PFSK-1 (cell line): ENCODE measurements around the gene UNC119.

ENCODE experiments used
- FOXP2 ChIP-seq: optimal IDR thresholded peaks from 2 replicates; pipeline ENCODE3; 2011; ENCODE audit warnings: borderline replicate concordance, control low read depth, inconsistent platforms; ENCODE audit not compliant: insufficient read depth; ENCODE audit errors: extremely low read length, extremely low read depth
- POLR2AphosphoS5 ChIP-seq: IDR thresholded peaks from 2 replicates; pipeline ENCODE4 v1.6.1; 2012; ENCODE audit warnings: low read depth, mild to moderate bottlenecking, control low read depth, low read length, moderate library complexity
- SIN3A ChIP-seq: IDR thresholded peaks from 2 replicates; pipeline ENCODE4 v1.6.1; 2012; ENCODE audit warnings: mild to moderate bottlenecking, low read length, moderate library complexity, borderline replicate concordance; ENCODE audit not compliant: insufficient read depth
- TAF1 ChIP-seq: IDR thresholded peaks from 2 replicates; pipeline ENCODE4 v1.6.1; 2012; ENCODE audit warnings: low read length, control low read depth, borderline replicate concordance; ENCODE audit not compliant: insufficient read depth
- TF ChIP-seq, protein P1 (sequence below), 2 experiments: IDR thresholded peaks; 2 replicates each; pipeline versions ENCODE4 v1.6.1 to v1.8.0; 2011 to 2012; ENCODE audit warnings: low read depth in 2 of 2, low read length in 2 of 2, control low read depth in 1 of 2, inconsistent platforms in 1 of 2, mild to moderate bottlenecking in 1 of 2, moderate library complexity in 1 of 2; ENCODE audit not compliant: insufficient read depth in 1 of 2

Gene UNC119

DNA sequence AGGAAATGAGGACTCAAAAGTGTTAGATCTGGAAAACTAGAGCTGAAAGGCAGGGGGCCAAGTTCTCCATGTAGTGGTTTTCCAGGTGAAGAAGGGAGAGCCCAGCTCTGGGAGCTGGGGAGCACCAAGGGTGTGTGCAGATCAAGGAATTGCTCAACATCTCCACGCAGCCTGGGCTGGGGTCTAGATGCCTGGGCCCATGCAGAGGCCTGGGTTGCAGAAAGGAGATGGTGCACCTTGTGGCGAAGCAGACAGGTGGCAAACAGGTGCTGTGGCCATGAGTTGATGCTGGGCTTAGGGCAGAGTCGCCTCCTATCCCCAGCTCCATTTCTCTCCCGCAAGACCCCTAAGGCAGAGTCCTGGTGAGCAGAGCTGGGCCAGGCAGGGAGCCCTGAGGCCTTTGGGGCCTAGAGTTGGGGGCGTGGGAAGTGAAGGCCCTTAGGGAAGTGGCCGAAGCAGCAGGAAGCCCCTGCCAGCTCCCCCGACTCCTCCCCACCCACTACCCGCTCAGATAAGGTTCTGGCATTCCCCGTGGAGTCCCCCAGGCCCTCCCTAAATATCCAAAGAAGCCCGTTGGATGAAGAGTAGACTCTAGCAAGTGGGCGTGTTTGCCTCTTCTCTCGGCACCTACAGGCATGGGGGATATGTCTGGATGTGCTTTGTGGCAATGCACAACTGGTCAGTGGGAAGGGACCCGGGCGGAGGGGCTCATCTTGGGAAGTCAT lies 45.5 kb downstream of the UNC119 start:
- no peak for TF ChIP-seq TAF1
- no peak for TF ChIP-seq FOXP2
- TF ChIP-seq, protein P1, sequence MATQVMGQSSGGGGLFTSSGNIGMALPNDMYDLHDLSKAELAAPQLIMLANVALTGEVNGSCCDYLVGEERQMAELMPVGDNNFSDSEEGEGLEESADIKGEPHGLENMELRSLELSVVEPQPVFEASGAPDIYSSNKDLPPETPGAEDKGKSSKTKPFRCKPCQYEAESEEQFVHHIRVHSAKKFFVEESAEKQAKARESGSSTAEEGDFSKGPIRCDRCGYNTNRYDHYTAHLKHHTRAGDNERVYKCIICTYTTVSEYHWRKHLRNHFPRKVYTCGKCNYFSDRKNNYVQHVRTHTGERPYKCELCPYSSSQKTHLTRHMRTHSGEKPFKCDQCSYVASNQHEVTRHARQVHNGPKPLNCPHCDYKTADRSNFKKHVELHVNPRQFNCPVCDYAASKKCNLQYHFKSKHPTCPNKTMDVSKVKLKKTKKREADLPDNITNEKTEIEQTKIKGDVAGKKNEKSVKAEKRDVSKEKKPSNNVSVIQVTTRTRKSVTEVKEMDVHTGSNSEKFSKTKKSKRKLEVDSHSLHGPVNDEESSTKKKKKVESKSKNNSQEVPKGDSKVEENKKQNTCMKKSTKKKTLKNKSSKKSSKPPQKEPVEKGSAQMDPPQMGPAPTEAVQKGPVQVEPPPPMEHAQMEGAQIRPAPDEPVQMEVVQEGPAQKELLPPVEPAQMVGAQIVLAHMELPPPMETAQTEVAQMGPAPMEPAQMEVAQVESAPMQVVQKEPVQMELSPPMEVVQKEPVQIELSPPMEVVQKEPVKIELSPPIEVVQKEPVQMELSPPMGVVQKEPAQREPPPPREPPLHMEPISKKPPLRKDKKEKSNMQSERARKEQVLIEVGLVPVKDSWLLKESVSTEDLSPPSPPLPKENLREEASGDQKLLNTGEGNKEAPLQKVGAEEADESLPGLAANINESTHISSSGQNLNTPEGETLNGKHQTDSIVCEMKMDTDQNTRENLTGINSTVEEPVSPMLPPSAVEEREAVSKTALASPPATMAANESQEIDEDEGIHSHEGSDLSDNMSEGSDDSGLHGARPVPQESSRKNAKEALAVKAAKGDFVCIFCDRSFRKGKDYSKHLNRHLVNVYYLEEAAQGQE (IDR thresholded peaks at IDR 0.05; ENCODE audit: insufficient read depth in 1 of 2, low read depth in 2 of 2, low read length in 2 of 2): no peak
- no peak for TF ChIP-seq SIN3A
- TF ChIP-seq POLR2AphosphoS5: no peak

DNA sequence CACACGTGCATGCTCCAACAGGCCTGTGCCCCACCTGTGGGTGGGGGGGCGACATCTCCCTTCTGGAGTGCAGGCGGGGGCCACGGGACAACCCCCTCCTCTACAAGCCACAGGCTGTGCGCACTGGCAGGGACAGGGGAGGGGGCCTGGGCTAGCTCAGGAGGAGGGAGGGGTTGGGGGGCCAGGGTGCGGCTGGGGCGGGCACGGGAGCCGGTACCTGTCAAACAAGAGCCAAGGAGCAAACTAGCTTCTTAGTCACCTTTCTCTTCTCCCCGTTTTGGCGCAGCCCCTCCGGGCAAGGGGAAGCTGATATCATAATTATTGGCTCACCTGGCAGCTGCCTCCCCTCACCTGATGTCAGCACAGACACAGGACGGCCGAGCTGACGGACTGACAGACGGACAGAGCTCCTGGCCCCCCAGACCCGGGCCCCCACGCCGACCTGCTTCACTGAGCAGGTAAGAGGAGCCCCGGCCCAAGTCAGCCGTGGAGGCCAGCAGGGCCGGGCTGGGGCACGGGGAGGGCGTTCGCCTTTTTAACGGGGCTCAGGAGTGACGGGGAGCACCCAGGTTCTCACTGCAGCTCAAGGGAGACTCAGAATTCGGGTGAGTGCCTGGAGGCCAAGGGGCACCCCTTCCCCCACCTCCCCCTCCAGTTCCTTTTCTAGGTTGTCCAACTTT lies 46.3 kb downstream of the UNC119 start, which contains the start of gene FOXN1:
FOXN1 (plus strand) TSS at position 363 of the 680 bp plus-strand sequence. CDS start 17,622 bp downstream, outside the sequence.
- TF ChIP-seq POLR2AphosphoS5 (no peak), TAF1 (no peak), SIN3A (no peak), FOXP2 (no peak)
- TF ChIP-seq, protein P1 (IDR thresholded peaks at IDR 0.05; ENCODE audit: insufficient read depth in 1 of 2, low read depth in 2 of 2, low read length in 2 of 2): no peak

DNA sequence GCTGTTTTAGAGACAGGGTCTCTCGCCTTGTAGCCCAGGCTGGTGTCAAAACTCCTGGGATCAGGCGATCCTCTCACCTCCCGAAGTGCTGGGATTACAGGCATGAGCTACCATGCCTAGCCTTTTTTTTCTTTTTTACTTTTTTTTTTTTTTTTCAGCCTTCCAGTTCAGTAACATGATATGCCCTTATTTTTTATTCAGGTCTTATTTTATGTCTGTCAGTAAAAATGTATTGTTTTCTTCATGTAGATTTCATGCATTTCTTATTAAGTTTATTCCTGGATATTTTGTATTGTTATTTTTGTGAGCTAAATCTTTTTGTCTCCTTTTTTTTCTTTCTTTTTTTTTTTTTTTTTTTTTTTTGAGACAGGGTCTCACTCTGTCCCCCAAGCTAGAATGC lies 49.0 kb downstream of the UNC119 start:
- TF ChIP-seq SIN3A: no peak
- TF ChIP-seq FOXP2: no peak
- TF ChIP-seq POLR2AphosphoS5: no peak

DNA sequence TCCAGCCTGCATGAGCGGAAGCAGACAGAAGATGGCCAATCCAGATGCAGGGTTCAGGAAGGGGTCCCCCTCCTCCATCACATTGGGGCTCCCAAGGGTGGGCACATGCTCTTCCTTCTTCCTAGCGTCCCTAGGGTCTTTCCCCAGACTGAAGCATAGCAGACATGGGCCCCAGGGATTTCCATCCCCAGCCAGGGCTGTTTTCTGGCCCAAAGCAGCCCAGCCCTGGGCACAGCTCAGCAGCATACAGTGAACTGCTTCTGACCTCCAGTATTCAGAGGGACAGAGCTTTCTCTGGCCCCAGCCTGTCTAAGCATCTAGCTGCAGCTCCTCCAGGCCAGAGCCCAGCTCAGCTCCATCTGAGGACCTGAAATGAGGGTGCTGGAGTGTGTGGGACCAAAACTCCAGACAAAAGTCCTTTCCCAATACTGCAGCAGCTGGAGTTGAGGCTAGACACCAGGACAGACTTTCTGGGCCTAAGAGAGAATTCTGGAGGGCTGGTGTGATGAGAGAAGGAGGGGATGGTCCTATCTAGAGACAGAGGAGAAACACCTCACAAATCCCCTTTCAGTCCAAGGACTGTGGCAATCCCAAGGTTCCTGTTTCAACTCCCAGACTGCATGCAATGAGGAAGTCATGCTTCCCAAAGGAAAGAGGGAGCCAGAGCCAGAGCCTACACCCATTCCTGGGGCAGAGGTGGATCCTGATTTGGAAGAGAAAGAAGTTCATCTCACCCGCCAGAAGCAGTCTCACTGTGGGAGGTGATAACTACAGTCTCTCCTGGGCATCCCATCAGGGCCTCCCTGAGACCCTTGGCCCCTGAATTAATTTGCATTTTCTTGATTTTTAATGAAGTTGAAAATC lies 50.8 kb downstream of the UNC119 start:
- TF ChIP-seq FOXP2 (no peak), POLR2AphosphoS5 (no peak), SIN3A (no peak), TAF1 (no peak)
- TF ChIP-seq, protein P1 (IDR thresholded peaks at IDR 0.05; ENCODE audit: insufficient read depth in 1 of 2, low read depth in 2 of 2, low read length in 2 of 2): no peak

DNA sequence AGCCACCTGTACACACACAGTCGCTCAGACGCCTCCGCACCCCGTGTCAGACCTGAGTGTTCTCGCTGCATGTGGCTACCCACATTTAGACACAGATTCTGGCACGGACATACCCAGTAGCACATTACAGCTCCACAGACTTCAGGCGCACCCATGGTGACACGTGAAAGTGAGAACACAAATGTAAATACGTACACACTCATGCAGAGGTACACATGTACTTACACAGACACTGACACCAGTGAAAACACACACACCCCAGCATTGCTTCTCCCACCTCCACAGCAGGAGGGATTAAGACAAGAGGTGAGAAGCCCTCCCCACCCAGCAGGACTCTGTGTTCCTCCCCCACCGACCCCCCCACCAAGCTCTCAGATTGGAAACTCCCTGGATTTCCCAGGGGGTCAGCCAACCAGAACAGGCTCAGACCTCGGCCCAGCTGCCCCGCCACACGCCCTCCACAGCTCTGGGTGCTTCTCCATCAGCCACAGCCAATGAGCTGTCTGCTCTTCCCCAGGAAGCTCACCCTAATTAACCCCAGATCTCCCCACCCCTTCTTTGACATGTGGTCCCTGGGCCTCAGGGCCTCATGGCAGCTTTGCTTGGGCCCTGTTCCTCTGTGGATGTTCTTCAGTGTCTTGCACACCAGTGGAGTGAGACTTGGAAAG lies 51.6 kb downstream of the UNC119 start:
- TF ChIP-seq, protein P1 (IDR thresholded peaks at IDR 0.05; ENCODE audit: insufficient read depth in 1 of 2, low read depth in 2 of 2, low read length in 2 of 2): no peak
- TF ChIP-seq FOXP2 (no peak), POLR2AphosphoS5 (no peak), TAF1 (no peak), SIN3A (no peak)
